Measurements from ENCODE around the gene RASSF6.

GRCh38 chr4:73597594-73597993 is 22.6 kb downstream of the RASSF6 start:
- TF ChIP-seq CTCF (IDR thresholded peaks at IDR 0.05; ENCODE audit: control extremely low read depth in 1 of 3, insufficient read depth in 1 of 3, low read depth in 1 of 3, low read length in 3 of 3) (no peak), POLR2AphosphoS5 (IDR thresholded peaks at IDR 0.05; ENCODE audit: low read depth, low read length) (no peak), EP300 (IDR thresholded peaks at IDR 0.05; ENCODE audit: borderline replicate concordance in 1 of 2, low read depth in 2 of 2, low read length in 2 of 2) (no peak), GABPA (IDR thresholded peaks at IDR 0.05; ENCODE audit: borderline replicate concordance, insufficient read depth, low read length) (no peak), RNF2 (IDR thresholded peaks at IDR 0.05; ENCODE audit: borderline replicate concordance, low read depth, low read length, missing control alignments, poor library complexity, severe bottlenecking) (no peak), POLR2A (IDR thresholded peaks at IDR 0.05; ENCODE audit: control extremely low read depth in 1 of 2, low read depth in 2 of 2, low read length in 2 of 2) (no peak)

All from H1 (cell line).